OCI-LY3 (cell line): ENCODE results near the gene HUNK.

Source experiments
- H2AFZ ChIP-seq: fragments of 200-600, 300-600 bp; shearing (Covaris generic); 2 replicates; pipeline ENCODE4 v1.6.0; 2014; ENCODE audit warnings: antibody characterized with exemption, low read depth, low read length
- H3K27ac ChIP-seq: fragments of 200-600, 300-600 bp; sonication (generic); 2 replicates; pipeline ENCODE4 v1.5.1; 2014; ENCODE audit warnings: mild to moderate bottlenecking, low read length, moderate library complexity, mixed read lengths
- H3K27me3 ChIP-seq: fragments of 200-600, 300-600 bp; sonication (generic); 2 replicates; pipeline ENCODE4 v1.6.1; 2014; ENCODE audit warnings: low read depth, low read length, mixed read lengths
- H3K36me3 ChIP-seq: fragments of 200-600, 300-600 bp; sonication (generic); replicated peaks from 2 replicates; pipeline ENCODE3; 2014; ENCODE audit warnings: low read depth, low read length, mixed read lengths
- H3K4me1 ChIP-seq: fragments of 300-600, 200-600 bp; sonication (generic); 2 replicates; pipeline ENCODE4 v1.6.1; 2014; ENCODE audit warnings: low read length, mixed read lengths
- H3K4me2 ChIP-seq: fragments of 200-600, 300-600 bp; sonication (generic); 2 replicates; pipeline ENCODE4 v1.6.1; 2014; ENCODE audit warnings: low read length, mixed read lengths
- H3K4me3 ChIP-seq: fragments of 300-600, 200-600 bp; sonication (generic); 2 replicates; pipeline ENCODE4 v1.5.1; 2014; ENCODE audit warnings: antibody characterized with exemption, mild to moderate bottlenecking, low read length, moderate library complexity
- H3K79me2 ChIP-seq: fragments of 300-600, 200-600 bp; shearing (Covaris generic); 2 replicates; pipeline ENCODE4 v1.6.1; 2014; ENCODE audit warnings: mild to moderate bottlenecking, low read length, mixed read lengths
- H3K9ac ChIP-seq: fragments of 300-600, 200-600 bp; shearing (Covaris generic); 2 replicates; pipeline ENCODE4 v1.6.0; 2014; ENCODE audit warnings: mild to moderate bottlenecking, low read length, moderate library complexity
- H3K9me3 ChIP-seq: fragments of 200-600, 300-600 bp; shearing (Covaris generic); 2 replicates; pipeline ENCODE4 v1.6.1; 2014; ENCODE audit warnings: low read length, mixed read lengths; ENCODE audit not compliant: insufficient read depth
- H4K20me1 ChIP-seq: fragments of 200-600, 300-600 bp; sonication (generic); 2 replicates; pipeline ENCODE4 v1.6.1; 2016; ENCODE audit warnings: low read length, mixed read lengths; ENCODE audit not compliant: insufficient read depth
- CTCF ChIP-seq: fragments of 200-600, 300-600 bp; sonication (generic); IDR thresholded peaks from 2 replicates; pipeline ENCODE4 v1.5.1; 2014; ENCODE audit warnings: antibody characterized with exemption, low read length, low read depth
- EZH2phosphoT487 ChIP-seq: fragments of 200-600 bp; shearing (Covaris generic); IDR thresholded peaks from 2 replicates; pipeline ENCODE4 v1.6.1; 2018; ENCODE audit warnings: antibody characterized with exemption, mixed run types, low read depth

Gene HUNK

GRCh38 chr21:31914472-31914871 is 41.7 kb downstream of the HUNK start:
- no peaks in the 10 kb centered on the region for H3K36me3 ChIP-seq
- no peak overlapping the region for H2AFZ ChIP-seq
- H3K27me3 ChIP-seq, result no peaks in the 10 kb centered on the region; the same call in 1 of the 2 replicates
- no peaks in the 10 kb centered on the region for H4K20me1 ChIP-seq
- H3K27ac ChIP-seq, result no peak overlapping the region
- no peak overlapping the region for H3K4me2 ChIP-seq
- no peaks in the 10 kb centered on the region for H3K4me1 ChIP-seq
- no peak overlapping the region for H3K4me3 ChIP-seq
- no peaks in the 10 kb centered on the region for H3K9me3 ChIP-seq
- no peak for TF ChIP-seq CTCF
- TF ChIP-seq EZH2phosphoT487, result no peak
- H3K79me2 ChIP-seq, result no peaks in the 10 kb centered on the region
- H3K9ac ChIP-seq, result no peak overlapping the region

GRCh38 chr21:31915566-31915965 is 42.7 kb downstream of the HUNK start:
- no peak for TF ChIP-seq CTCF
- no peak for TF ChIP-seq EZH2phosphoT487
- Histone ChIP-seq H3K4me2 (no peak overlapping the region), H2AFZ (no peak overlapping the region), H3K27ac (no peak overlapping the region), H3K79me2 (no peaks in the 10 kb centered on the region), H3K4me1 (no peaks in the 10 kb centered on the region), H3K9me3 (no peaks in the 10 kb centered on the region), H3K36me3 (no peaks in the 10 kb centered on the region), H4K20me1 (no peaks in the 10 kb centered on the region), H3K4me3 (no peak overlapping the region), H3K27me3 (no peaks in the 10 kb centered on the region; the same call in 1 of the 2 replicates), H3K9ac (no peak overlapping the region)

- H4K20me1 ChIP-seq, result no peaks in the 10 kb centered on the region
- no peaks in the 10 kb centered on the region for H3K79me2 ChIP-seq
- TF ChIP-seq EZH2phosphoT487, result no peak
- no peak for TF ChIP-seq CTCF
- H3K4me1 ChIP-seq, result no peaks in the 10 kb centered on the region
- no peak overlapping the region for H2AFZ ChIP-seq
- H3K4me2 ChIP-seq, result no peak overlapping the region
- H3K9ac ChIP-seq, result no peak overlapping the region
- no peak overlapping the region for H3K4me3 ChIP-seq
- no peaks in the 10 kb centered on the region for H3K36me3 ChIP-seq
- no peak overlapping the region for H3K27ac ChIP-seq
- H3K9me3 ChIP-seq, result no peaks in the 10 kb centered on the region
- H3K27me3 ChIP-seq, result no peaks in the 10 kb centered on the region; the same call in 1 of the 2 replicates
These were observed 44.3 kb downstream of the HUNK start for GRCh38 chr21:31917108-31917507.

- Histone ChIP-seq H3K4me1 (no peaks in the 10 kb centered on the region), H3K27ac (no peak overlapping the region), H3K27me3 (no peaks in the 10 kb centered on the region; the same call in 1 of the 2 replicates), H2AFZ (no peak overlapping the region), H4K20me1 (no peaks in the 10 kb centered on the region), H3K4me3 (no peak overlapping the region), H3K36me3 (no peaks in the 10 kb centered on the region), H3K9me3 (no peaks in the 10 kb centered on the region), H3K79me2 (no peaks in the 10 kb centered on the region), H3K4me2 (no peak overlapping the region), H3K9ac (no peak overlapping the region)
- TF ChIP-seq CTCF (no peak), EZH2phosphoT487 (no peak)
These were observed 45.5 kb downstream of the HUNK start for GRCh38 chr21:31918250-31918775.
